GM19467 (cell line): ENCODE results near the gene SCRT2.
"Not testable (repeated sequence)": the region's sequence is repeated elsewhere in the genome, so short reads cannot be mapped to it uniquely, and the experiment has no call there.

Experiments used
- ATAC-seq: cut with Tn5 transposase; IDR thresholded peaks from one replicate; pipeline ENCODE4 v1.9.1; 2021; ENCODE audit warnings: mild to moderate bottlenecking, moderate library complexity; ENCODE audit not compliant: unreplicated experiment

The SCRT2 gene

DNA sequence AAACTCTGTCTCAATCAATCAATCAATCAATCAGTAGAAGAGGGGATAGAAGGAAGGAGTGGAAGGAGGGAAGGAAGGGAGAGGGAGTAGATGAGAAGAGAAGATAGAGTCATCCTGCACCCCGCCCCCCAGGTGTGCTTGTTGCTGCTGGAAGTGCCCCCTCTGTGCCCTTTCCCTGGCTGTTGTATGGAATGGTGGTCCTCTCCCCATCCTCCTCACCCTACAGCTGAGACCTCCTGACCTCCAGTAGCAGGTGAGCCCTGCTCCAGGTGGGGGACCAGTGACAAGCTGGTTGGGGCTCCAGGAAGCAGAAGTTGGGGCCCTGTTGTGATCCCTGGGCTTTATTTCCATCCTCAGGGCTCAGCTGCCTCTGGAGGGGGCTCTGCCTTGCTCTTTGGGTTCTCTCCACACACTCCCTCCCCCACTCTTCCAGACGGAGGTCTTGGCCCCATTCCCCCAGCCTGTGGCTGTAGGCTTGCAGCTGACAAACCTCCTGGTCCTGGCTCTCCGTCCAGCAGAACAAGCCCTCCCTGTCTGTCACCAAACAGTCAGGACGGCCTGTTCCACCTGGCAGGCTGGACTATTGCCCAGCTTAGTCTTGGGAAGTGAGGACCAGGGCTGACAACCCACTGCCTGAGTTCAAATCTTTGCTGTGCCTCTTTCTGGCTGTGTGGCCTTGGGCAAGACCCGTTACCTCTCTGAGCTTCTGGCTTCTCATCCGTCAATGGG lies 26.0 kb upstream of the SCRT2 start:
- ATAC-seq = no peak

- ATAC-seq = no peak
Observed at GRCh38 chr20:699811-700338, 24.3 kb upstream of the SCRT2 start.

DNA sequence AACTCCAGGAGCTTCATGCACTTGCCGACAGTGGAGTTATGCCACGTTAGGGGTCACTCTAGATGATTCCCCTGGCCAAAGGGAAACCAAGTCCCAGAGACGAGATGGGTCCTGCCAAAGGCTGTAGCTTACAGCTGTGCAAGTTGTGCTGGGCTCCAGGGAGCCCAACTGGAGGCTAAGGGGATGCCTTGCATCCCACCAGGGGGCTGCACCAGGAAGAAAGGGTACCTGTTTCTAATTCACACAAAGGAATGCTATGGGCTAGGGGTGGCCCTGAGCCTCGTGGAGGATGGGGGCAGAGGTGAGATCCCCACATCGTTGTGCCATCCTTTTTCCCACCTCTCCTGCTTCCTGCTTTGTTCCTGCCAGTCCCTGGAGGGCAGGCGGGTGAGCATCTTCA lies 23.7 kb upstream of the SCRT2 start:
- ATAC-seq = no peak

- no peak for ATAC-seq
Observed at GRCh38 chr20:698276-698675, 22.7 kb upstream of the SCRT2 start.

DNA sequence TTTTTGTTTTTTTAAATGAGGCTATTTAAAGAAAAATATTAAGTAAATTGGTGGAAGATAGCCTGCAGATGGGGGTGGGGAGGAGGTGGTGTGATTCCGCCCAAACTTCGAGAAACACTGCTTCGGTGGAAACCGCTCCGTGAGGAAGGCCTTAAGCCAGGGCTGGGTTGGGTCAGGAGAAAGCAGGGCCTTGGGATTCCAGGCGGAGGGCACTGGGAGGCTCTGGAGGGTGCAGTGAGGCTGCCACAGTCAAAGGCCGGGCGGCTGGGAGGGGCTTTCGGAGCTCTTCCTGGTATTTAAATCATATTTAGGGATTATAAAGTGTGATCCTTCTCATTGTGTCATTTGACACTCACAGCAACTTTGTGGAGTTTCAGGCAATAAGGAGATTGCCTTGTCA lies 22.2 kb upstream of the SCRT2 start:
- ATAC-seq = no peak

DNA sequence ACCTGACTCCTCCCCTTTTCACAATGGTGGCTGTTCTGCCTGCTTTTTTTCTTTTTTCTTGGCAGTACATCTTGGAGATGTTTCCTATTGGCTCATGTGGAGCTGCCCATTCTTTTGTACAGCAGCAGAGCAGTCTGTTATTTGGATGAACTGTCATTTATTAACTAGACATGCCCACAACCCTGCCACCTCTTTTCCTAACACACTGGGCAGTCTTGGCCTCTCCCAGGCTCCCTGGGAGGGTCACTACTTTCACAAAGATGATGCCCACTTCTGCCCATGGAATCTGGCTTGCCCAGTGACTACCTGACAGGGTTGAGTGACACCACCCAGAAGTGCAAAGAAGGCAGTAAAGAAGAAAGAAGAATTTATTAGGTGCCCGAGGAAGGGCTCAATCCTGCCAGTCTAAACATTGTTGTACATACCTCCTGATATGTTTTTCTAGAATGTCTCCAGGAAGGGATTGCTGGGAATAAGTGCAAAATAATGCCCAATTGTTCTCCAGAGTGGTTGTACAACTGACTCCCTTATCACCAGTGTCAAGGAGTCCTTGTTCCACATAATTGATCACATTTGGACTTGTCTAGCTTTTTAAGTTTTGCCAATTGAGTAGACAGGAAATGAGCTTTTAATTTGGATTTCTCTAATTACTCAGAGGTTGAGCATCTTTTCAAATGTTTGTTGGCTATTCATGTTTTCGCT lies 19.7 kb upstream of the SCRT2 start:
- no peak for ATAC-seq

DNA sequence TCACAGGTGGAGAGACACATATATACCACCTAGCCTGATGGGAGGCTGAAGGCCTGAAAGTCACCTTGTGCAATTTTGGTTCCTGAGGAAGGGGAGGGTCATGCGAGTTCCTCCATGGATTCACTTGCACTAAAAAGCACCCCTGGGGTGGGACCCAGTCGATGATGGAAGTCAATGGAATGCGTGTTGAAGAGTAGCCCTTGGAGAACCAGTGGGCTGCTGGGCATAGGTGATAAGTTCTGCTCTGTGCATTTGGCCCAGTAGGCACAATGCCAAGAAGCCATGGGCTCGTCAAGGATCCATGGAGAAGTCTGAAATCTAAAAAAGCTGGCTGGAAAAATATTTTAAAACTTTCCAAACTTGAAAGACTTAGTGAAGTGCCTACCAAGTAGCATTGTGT lies 18.9 kb upstream of the SCRT2 start:
- no peak for ATAC-seq

- ATAC-seq = not testable (repeated sequence)
Observed at GRCh38 chr20:693786-694185, 18.2 kb upstream of the SCRT2 start.

GRCh38 chr20:692044-692443 lies 16.4 kb upstream of the SCRT2 start:
- no peak for ATAC-seq

DNA sequence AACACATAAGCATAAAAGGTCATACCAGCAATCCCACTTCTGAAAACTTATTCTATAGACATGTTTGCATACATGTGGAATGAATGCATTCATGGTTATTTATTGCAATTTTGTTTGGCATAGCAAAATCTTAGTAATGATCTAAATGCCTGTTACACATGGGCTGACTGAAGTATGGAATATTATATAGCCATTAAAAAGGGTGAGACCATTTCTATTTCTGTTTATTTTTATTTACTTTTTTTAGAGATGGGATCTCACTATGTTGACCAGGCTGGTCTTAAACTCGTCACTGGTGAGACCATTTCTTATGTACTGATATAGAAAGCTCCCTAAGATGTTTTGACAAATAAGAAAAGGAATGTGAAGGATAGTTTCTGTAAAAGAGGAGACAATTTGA lies 14.3 kb upstream of the SCRT2 start:
- no peak for ATAC-seq

DNA sequence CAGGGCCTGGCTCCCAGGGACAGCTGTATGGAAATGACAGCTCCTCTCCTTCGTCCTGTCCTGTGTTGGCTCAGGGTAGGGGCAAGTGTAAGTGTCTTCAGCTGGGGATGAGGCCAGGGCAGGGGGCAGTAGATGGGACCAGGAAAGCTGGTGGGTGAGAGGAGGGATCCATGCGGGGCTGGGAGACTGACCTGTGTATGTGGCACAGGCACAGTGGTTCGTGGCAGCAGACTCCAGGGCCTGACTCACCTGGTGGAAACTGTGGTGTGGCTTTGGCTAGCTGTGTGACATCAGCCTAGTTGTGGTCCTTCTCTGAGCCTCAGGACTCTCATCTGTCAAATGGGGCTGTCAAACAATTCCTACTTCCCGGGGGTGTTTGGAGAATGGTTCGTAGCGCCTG lies 13.7 kb upstream of the SCRT2 start:
- ATAC-seq = no peak

- ATAC-seq = no peak
Observed at GRCh38 chr20:688809-689212, 13.2 kb upstream of the SCRT2 start.

DNA sequence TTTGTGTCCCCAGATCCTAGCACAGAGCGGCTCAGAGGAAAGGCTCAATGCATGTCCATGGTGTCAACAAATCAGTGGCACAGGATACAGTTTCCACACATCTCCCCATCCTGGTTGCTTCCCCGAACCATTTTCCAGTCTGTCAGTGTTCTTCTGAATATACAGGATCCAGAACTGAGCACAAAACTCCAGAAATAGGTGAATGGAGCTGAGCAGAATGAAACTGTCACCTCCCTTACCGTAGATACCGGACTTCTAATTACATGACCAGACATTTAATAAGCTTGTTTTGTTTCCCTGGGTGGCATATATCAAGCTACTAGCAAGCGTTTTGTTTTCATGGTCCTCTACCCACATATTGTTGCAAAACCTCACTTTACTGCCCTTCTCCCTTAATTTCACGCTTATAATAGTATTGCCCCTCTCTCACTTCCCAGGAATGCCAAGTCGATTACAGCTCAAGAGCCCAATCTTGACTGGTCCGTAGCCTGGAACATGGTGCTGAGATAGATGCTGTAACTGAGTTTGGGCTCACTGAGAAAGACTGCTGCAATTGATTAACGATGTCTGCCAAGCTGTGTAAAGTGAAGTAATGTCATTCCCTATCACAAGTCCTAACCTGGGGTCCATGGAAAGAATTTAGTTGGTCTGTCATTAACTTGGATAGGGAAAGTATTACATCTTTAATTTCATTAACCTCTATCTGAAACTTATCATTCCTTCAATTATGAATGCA lies 12.0 kb upstream of the SCRT2 start:
- no peak for ATAC-seq

DNA sequence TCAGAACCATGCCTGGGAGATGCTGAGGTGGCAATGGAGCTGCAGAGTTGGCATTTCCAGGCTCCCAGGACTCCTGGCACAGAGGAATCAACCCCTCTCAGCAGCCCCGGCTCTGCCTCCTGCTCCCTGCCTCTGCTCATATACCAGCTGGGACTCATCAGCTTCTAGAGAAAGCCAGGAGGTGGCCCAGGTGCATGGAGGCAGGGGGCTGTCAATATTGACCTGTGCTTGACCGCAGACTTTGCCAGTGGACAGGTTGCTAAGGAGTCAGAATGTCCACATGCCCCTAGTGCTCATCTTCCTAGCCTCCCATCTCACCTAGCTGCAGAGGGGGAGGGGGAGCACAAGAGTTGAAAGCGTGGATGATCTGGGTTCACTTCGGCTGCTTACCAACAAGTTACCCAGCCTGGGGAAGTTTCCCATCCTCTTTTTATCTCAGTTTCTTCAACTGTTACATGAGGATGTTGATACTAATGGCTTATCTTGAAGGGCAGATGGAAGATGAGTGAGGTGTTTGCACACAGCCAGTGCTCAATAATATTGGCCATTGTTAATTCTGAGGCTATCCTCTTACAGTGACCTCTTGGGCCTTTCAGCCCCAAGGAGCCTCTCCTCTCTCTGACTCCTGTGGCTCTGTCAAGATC lies 9.2 kb upstream of the SCRT2 start:
- ATAC-seq = no peak

DNA sequence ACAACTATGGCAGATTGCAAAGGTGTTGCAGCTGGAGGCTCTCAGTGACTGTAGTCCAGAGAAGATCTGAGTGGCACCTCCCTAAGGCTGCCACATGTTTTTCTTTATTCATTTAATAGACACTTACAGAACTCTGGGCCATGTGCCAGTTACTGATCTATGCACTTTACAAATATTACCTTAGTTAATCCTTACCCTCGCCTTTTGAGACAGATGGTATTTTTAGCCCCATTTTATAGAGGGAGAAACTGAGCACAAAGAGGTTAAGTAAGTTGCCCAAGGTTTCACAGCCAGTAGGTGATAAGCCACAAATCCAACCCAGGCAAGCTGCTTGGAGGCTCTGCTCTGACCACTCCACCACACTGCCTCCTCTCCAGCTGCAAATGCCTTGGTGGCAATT lies 6.5 kb upstream of the SCRT2 start:
- ATAC-seq = no peak

- no peak for ATAC-seq
Observed at GRCh38 chr20:680638-681187, 5.1 kb upstream of the SCRT2 start.

DNA sequence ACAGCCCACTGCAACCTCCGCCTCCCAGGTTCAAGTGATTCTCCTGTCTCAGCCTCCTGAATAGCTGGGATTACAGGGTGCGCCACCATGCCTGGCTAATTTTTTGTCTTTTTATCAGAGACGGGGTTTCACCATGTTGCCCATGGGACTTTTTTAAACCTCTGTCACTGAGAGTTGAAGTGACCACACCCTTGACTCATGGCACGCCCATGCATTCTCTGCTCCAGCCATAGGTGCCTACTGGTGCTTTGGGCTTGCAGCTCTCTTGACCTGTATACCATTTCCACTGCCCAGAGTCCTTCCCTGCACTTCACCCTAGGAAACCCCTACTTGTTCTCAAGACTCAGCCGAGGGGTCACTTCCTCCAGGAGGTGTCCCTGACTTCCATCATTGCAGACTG lies 2.4 kb upstream of the SCRT2 start:
- ATAC-seq = no peak

- ATAC-seq = no peak
Observed at GRCh38 chr20:676967-677366, 1.4 kb upstream of the SCRT2 start.

DNA sequence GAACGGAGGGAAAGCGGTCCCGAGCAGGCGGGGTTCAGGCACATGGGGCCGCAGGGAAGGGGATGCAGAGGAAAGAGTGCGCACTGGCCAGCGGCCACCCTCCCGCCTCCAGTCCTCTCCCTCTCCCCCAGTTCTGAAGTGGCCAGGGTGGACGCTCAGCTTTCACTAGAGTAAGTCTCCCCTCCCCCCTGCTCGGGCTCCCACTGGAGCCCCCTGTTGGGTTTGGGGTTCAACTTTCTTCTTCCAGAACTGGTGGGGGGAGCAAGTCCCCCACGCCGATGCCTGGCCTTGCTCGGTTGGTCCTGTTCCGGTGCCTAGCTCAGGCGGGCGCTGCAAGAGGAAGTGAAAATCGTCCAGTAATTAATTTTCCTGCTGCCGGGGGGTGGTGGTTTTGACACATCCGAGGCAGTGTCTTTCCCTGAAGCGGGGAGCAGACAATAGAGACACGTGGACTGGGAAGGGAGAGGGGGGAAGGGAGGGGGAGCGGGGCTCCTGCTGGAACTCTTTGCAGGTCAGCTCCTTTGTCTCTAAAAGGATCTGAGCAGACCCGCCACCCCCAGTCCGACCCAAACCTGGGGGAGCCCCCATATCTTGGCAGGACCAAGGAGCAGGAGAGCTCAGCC lies 824 bp upstream of the SCRT2 start:
- ATAC-seq = no peak

DNA sequence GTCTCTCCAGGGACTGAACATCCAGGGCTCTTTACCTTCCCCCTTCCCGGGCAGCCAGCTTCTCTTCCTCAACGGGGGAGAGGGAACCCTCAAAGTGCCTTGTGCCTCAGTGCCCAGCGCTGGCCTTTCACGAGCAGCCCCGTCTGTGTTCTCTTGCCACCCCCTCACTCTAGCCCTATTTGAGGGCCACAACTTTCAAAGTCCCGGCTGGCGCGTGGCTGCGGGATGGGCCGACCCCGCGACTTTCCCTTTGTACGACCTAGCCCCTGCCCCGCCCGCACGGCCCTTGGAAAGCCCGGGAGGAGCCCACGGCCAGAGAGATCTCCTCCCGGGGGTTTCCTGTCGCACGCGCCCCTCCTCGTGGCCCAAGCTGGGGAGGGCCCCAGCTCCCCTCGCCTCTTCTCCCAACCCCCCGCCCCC lies 559 bp downstream of the SCRT2 start:
- ATAC-seq = no peak

GRCh38 chr20:673603-674001 lies 2.0 kb downstream of the SCRT2 start:
- no peak for ATAC-seq
